WERI-Rb-1 (cell line): Measurements from ENCODE around the gene WFDC1.

Source experiments
- DNase-seq: peaks from one replicate; pipeline ENCODE4 v3.0.0-alpha.2; 2020
- H3K27ac ChIP-seq: fragments of 250-450 bp; sonication (Bioruptor Pico); 2 replicates; pipeline ENCODE4 v1.5.1; 2020; ENCODE audit warnings: mild to moderate bottlenecking, moderate library complexity
- H3K27me3 ChIP-seq: fragments of 250-450 bp; sonication (Bioruptor Pico); 2 replicates; pipeline ENCODE4 v1.5.1; 2021; ENCODE audit warnings: mild to moderate bottlenecking, low read depth, moderate library complexity; ENCODE audit not compliant: insufficient read depth, severe bottlenecking
- H3K36me3 ChIP-seq: fragments of 250-450 bp; sonication (Bioruptor Pico); 2 replicates; pipeline ENCODE4 v1.5.1; 2020; ENCODE audit warnings: mild to moderate bottlenecking, moderate library complexity
- H3K4me3 ChIP-seq: 2 replicates; pipeline ENCODE4 v1.5.1; 2011; ENCODE audit warnings: low read depth, mild to moderate bottlenecking, control low read depth, low read length
- H3K9me3 ChIP-seq: fragments of 250-450 bp; sonication (Bioruptor Pico); 2 replicates; pipeline ENCODE4 v1.5.1; 2021; ENCODE audit warnings: mild to moderate bottlenecking, moderate library complexity; ENCODE audit not compliant: severe bottlenecking
- CTCF ChIP-seq: IDR thresholded peaks from 2 replicates; pipeline ENCODE4 v1.5.1; 2011; ENCODE audit warnings: low read depth, mild to moderate bottlenecking, control low read depth, inconsistent platforms, low read length

Gene WFDC1

GRCh38 chr16:84294531-84295142 is at the start of gene WFDC1:
Gene WFDC1 (plus strand): TSS chr16:84294878. CDS start chr16:84294972, 94 bp downstream.
- TF ChIP-seq CTCF, result no peak

GRCh38 chr16:84245956-84246678 is 48.6 kb upstream of the WFDC1 start:
- Histone ChIP-seq H3K27ac (peak overlapping the region; percentile 89), H3K4me3 (no peak overlapping the region), H3K9me3 (no peaks in the 10 kb centered on the region), H3K36me3 (no peaks in the 10 kb centered on the region), H3K27me3 (no peaks in the 10 kb centered on the region)
- TF ChIP-seq CTCF, result no peak
- DNase-seq, result no peak

More at GRCh38 chr16:84294531-84295142, at the start of gene WFDC1:
- H3K27me3 ChIP-seq, result no peaks in the 10 kb centered on the region
- no peak within 1 kb of the TSS; the same call in 1 of the 2 replicates for H3K4me3 ChIP-seq
- no peak within 1 kb of the TSS for H3K27ac ChIP-seq
- peak; percentile 30 for DNase-seq
- no peaks in the 10 kb centered on the region for H3K9me3 ChIP-seq
- no peaks in the 10 kb centered on the region for H3K36me3 ChIP-seq

GRCh38 chr16:84246679-84247077 is 48.0 kb upstream of the WFDC1 start:
- peak overlapping the region; percentile 89 for H3K27ac ChIP-seq

GRCh38 chr16:84247331-84247730 is 47.3 kb upstream of the WFDC1 start:
- no peak for DNase-seq
- no peak for TF ChIP-seq CTCF
- no peaks in the 10 kb centered on the region for H3K9me3 ChIP-seq
- no peaks in the 10 kb centered on the region for H3K27me3 ChIP-seq
- H3K4me3 ChIP-seq, result no peak overlapping the region
- no peaks in the 10 kb centered on the region for H3K36me3 ChIP-seq
- H3K27ac ChIP-seq, result peak overlapping the region; percentile 66

More at GRCh38 chr16:84246679-84247077, 48.0 kb upstream of the WFDC1 start:
- H3K27me3 ChIP-seq, result no peaks in the 10 kb centered on the region
- peak; percentile 48 for DNase-seq
- H3K4me3 ChIP-seq, result no peak overlapping the region
- no peaks in the 10 kb centered on the region for H3K9me3 ChIP-seq
- TF ChIP-seq CTCF, result no peak
- no peaks in the 10 kb centered on the region for H3K36me3 ChIP-seq

GRCh38 chr16:84247844-84248243 is 46.8 kb upstream of the WFDC1 start:
- no peaks in the 10 kb centered on the region for H3K9me3 ChIP-seq
- no peak for DNase-seq
- H3K4me3 ChIP-seq, result no peak overlapping the region
- H3K27ac ChIP-seq, result no peak overlapping the region
- TF ChIP-seq CTCF, result no peak
- H3K36me3 ChIP-seq, result no peaks in the 10 kb centered on the region
- no peaks in the 10 kb centered on the region for H3K27me3 ChIP-seq
